Left kidney (tissue), 8 donors: ENCODE results near the gene GAGE12H. TPM values are rescaled to one million over a fixed set of nuclear protein-coding genes. Genes with fewer than 3 reads are reported as not detected.
"Not testable (repeated sequence)": the region's sequence is repeated elsewhere in the genome, so short reads cannot be mapped to it uniquely, and the experiment has no call there.

Experiments
- DNase-seq: peaks from one replicate; pipeline ENCODE4 v3.0.0-alpha.2; 2013
- long read RNA-seq, 8 donors: transcript quantifications; one replicate each; lab custom pipeline, GENCODE V29; 2026
- polyA plus RNA-seq: library from polyadenylated mRNA; unstranded; fragments of 120-200 nt; gene quantifications from one replicate; pipeline ENCODE4 v1.2.1, GENCODE V29; 2013; ENCODE audit not compliant: insufficient read length

Gene GAGE12H, protein sequence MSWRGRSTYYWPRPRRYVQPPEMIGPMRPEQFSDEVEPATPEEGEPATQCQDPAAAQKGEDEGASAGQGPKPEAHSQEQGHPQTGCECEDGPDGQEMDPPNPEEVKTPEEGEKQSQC
- polyA plus RNA-seq, result not detected
- long read RNA-seq, donor 1, result 0 reads
- long read RNA-seq, donor 2, result 0 reads
- long read RNA-seq, donor 3, result 0 reads
- long read RNA-seq, donor 4, result 0 reads
- long read RNA-seq, donor 5, result 0 reads
- long read RNA-seq, donor 6, result 0 reads
- long read RNA-seq, donor 7, result 0 reads
- long read RNA-seq, donor 8, result 0 reads

DNA sequence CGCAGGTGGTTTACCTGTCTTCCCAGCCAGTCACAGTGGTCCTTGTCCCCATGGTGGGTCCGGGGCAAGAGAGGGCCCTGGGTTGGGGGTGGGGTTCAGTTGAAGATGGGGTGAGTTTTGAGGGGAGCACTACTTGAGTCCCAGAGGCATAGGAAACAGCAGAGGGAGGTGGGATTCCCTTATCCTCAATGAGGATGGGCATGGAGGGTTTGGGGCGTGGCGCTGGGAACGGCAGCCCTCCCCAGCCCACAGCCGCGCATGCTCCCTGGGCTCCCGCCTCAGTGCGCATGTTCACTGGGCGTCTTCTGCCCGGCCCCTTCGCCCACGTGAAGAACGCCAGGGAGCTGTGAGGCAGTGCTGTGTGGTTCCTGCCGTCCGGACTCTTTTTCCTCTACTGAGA, at the start of gene GAGE12H:
TSS of gene GAGE12H (plus strand) at position 301 of the 400 bp plus-strand sequence. CDS start 1,155 bp downstream, outside the sequence.
- DNase-seq, result not testable (repeated sequence)

DNA sequence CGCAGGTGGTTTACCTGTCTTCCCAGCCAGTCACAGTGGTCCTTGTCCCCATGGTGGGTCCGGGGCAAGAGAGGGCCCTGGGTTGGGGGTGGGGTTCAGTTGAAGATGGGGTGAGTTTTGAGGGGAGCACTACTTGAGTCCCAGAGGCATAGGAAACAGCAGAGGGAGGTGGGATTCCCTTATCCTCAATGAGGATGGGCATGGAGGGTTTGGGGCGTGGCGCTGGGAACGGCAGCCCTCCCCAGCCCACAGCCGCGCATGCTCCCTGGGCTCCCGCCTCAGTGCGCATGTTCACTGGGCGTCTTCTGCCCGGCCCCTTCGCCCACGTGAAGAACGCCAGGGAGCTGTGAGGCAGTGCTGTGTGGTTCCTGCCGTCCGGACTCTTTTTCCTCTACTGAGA, 47.9 kb upstream of the GAGE12H start, which contains the start of gene GAGE12C:
TSS of gene GAGE12C (plus strand) at position 301 of the 400 bp plus-strand sequence. CDS start 1,155 bp downstream, outside the sequence.
- not testable (repeated sequence) for DNase-seq

DNA sequence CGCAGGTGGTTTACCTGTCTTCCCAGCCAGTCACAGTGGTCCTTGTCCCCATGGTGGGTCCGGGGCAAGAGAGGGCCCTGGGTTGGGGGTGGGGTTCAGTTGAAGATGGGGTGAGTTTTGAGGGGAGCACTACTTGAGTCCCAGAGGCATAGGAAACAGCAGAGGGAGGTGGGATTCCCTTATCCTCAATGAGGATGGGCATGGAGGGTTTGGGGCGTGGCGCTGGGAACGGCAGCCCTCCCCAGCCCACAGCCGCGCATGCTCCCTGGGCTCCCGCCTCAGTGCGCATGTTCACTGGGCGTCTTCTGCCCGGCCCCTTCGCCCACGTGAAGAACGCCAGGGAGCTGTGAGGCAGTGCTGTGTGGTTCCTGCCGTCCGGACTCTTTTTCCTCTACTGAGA, 38.3 kb upstream of the GAGE12H start, which contains the start of gene GAGE12D:
TSS of gene GAGE12D (plus strand) at position 301 of the 400 bp plus-strand sequence. CDS start 1,155 bp downstream, outside the sequence.
- DNase-seq, result not testable (repeated sequence)

DNA sequence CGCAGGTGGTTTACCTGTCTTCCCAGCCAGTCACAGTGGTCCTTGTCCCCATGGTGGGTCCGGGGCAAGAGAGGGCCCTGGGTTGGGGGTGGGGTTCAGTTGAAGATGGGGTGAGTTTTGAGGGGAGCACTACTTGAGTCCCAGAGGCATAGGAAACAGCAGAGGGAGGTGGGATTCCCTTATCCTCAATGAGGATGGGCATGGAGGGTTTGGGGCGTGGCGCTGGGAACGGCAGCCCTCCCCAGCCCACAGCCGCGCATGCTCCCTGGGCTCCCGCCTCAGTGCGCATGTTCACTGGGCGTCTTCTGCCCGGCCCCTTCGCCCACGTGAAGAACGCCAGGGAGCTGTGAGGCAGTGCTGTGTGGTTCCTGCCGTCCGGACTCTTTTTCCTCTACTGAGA, 28.8 kb upstream of the GAGE12H start, which contains the start of gene GAGE12E:
TSS of gene GAGE12E (plus strand) at position 301 of the 400 bp plus-strand sequence. CDS start 1,155 bp downstream, outside the sequence.
- not testable (repeated sequence) for DNase-seq

DNA sequence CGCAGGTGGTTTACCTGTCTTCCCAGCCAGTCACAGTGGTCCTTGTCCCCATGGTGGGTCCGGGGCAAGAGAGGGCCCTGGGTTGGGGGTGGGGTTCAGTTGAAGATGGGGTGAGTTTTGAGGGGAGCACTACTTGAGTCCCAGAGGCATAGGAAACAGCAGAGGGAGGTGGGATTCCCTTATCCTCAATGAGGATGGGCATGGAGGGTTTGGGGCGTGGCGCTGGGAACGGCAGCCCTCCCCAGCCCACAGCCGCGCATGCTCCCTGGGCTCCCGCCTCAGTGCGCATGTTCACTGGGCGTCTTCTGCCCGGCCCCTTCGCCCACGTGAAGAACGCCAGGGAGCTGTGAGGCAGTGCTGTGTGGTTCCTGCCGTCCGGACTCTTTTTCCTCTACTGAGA, 19.2 kb upstream of the GAGE12H start, which contains the start of gene GAGE12F:
TSS of gene GAGE12F (plus strand) at position 301 of the 400 bp plus-strand sequence. CDS start 1,155 bp downstream, outside the sequence.
- not testable (repeated sequence) for DNase-seq

DNA sequence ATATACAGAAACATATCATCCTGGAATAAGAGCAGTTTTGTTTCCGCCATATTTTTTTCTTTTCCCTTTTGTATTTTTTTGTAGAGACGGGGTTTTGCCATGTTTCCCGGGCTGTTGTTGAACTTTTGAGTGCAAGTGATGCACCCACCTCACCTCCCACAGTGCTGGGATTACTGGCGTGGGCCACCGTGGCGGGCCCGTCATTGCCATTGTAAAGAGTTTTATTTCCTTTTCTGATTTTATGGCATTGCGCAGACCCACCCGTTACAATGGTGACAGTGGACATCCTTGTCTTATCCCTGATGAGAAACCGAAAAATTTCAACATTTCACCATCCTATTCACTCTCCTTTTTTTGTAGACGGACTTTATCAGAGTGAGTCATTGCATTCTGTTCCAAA, 11.0 kb upstream of the GAGE12H start:
- DNase-seq, result not testable (repeated sequence)

DNA sequence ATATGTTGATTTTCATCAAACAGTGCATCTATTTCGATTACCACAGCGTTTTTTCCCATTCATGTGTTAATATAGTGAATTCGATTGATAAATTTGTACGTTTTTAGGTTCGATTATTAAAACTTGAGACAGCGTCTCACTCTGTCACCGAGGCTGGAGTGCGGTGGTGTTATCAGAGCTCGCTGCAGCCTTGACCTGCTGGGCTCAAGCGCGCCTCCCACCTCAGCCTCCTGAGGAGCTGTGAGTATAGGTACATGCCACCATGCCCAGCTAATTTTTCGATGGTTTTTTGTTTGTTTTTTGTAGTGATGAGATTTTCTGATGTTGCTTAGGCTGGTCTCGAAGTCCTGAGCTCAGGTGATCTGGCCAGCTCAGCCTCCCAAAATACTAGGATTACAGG, 10.6 kb upstream of the GAGE12H start:
- DNase-seq, result not testable (repeated sequence)

DNA sequence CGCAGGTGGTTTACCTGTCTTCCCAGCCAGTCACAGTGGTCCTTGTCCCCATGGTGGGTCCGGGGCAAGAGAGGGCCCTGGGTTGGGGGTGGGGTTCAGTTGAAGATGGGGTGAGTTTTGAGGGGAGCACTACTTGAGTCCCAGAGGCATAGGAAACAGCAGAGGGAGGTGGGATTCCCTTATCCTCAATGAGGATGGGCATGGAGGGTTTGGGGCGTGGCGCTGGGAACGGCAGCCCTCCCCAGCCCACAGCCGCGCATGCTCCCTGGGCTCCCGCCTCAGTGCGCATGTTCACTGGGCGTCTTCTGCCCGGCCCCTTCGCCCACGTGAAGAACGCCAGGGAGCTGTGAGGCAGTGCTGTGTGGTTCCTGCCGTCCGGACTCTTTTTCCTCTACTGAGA, 9.6 kb upstream of the GAGE12H start, which contains the start of gene GAGE12G:
TSS of gene GAGE12G (plus strand) at position 301 of the 400 bp plus-strand sequence. CDS start 1,155 bp downstream, outside the sequence.
- not testable (repeated sequence) for DNase-seq

DNA sequence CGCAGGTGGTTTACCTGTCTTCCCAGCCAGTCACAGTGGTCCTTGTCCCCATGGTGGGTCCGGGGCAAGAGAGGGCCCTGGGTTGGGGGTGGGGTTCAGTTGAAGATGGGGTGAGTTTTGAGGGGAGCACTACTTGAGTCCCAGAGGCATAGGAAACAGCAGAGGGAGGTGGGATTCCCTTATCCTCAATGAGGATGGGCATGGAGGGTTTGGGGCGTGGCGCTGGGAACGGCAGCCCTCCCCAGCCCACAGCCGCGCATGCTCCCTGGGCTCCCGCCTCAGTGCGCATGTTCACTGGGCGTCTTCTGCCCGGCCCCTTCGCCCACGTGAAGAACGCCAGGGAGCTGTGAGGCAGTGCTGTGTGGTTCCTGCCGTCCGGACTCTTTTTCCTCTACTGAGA, 9.4 kb downstream of the GAGE12H start, which contains the start of gene GAGE2A:
TSS of gene GAGE2A (plus strand) at position 301 of the 400 bp plus-strand sequence. CDS start 1,155 bp downstream, outside the sequence.
- DNase-seq, result not testable (repeated sequence)

DNA sequence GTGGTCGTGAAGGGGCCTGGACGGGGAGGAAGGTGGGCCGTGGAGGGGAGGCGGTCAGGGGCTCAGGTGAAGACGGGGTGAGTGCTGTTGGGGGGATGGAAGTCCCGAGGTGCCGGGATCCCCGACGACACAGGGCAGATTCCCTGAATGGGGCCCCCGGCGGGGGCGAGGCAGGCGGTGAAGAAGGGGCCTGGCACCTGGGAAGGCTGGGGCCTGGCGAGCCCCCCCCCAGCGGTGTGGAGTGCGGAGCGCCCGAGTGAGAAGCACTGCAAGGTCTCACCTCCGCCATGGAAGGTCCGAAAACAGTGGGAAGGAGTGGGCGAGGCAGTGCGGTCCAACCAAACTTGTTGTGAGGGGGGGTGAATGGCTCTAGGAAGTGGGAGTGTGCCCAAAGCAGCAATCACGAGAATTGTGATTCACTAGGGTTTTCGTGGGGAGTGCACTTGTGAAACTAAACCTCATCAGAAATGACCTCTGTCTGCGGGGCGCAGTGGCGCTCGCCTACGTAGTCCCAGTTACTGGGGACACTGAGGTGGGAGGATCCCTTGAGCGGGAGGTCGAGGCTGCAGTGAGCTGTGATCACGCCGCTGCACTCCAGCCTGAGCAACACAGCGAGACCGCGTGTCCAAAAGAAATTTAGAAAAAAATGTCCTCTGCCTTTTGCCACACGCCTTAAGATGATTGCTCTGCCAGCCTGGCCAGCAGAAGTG, 10.2 kb downstream of the GAGE12H start:
- DNase-seq, result not testable (repeated sequence)

DNA sequence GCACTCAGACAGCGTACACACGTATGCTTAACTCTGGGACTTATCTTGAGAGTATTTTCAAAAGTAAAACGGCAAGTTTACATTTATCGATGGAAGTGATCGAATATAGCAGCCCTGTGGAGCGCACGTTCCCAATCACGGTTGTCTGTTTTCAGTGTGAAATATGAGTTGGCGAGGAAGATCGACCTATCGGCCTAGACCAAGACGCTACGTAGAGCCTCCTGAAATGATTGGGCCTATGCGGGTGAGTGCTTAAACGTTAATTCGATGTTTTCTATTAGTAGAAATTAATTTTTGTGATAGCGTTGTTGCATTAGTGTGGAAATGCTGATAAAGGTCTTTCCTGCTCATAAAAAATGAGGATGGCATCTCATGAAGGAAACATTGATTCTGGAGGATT, 10.7 kb downstream of the GAGE12H start:
- not testable (repeated sequence) for DNase-seq

DNA sequence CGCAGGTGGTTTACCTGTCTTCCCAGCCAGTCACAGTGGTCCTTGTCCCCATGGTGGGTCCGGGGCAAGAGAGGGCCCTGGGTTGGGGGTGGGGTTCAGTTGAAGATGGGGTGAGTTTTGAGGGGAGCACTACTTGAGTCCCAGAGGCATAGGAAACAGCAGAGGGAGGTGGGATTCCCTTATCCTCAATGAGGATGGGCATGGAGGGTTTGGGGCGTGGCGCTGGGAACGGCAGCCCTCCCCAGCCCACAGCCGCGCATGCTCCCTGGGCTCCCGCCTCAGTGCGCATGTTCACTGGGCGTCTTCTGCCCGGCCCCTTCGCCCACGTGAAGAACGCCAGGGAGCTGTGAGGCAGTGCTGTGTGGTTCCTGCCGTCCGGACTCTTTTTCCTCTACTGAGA, 19.0 kb downstream of the GAGE12H start, which contains the start of gene GAGE1:
TSS of gene GAGE1 (plus strand) at position 301 of the 400 bp plus-strand sequence. CDS start 1,155 bp downstream, outside the sequence.
- not testable (repeated sequence) for DNase-seq

DNA sequence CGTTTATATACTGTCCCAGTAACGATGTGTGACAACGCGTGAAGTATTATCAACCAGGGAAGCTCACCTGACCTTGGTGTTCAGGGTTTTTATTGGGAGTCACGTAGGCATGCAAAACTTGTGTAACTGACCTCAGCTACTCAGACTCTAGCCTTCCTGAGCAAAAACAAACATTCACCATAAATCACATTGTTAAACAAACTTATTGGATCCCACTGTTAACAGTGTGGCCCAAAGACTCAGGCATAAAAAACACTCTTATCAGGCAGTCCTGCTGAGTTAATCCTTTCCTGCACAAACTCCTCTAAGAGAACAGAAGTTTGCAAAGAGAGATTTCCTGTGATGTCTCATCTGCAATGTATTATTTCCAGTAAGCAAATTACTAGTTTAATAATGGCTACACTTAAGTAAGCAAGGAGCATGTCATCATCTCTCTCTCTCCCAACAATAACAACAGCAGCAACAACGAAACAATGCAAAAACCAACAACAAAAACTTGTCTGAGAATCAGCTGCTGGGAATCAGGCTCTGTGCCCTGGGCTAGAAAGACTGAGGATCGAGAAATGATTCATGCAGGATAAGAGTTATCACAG, 31.1 kb downstream of the GAGE12H start:
- no peak for DNase-seq

DNA sequence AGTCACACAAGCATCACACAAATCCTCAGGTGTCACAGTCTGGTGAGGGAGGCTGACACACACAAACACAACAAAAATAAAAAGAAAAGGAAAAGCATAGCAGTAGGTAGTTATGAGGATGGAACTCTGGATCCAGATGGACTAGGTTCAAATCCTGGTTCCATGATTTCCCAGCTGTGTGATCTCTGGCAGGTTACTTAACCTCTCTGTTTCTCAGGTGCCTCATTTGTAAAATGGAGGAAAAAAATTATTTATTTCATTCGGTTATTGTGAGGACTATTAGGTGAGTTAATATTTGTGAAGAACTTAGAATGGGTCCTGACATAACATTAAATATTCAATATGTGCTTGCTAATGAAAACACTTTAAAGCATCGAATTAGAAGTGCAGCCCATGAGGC, 38.8 kb downstream of the GAGE12H start:
- no peak for DNase-seq

DNA sequence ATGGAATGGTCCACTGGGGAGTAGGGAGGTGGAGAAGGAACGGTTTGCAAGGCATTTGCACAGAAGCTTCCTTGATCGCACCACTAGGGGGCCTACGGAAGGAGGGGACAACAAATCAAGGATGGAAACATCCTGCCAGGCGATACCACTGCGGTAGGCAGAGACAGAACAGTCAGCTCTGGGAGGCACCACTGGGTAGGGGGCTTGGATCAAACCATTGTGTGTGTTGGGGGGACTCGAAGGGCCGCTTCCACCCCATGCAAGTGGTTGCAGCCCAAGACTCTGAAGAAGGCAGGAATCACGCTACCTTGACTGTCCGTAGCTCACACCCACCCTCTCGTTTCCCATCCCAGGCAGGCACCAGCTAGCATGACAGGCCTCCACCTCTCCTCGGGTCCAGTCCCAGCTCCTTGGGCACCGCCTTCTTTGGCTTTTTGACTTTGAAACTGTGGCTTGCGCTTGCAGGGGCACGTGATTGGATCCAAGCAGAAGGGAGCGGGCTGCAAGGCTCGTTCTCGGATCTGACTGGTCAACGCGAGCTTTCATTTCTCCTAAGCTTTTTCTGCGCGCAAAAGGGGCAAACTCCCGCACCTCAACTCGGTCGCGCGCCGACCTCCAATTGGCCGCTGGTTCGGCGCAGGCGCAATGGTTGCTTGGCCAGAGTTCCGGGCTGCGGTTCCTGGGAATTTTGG, 47.5 kb downstream of the GAGE12H start:
- peak; percentile 19 for DNase-seq

Other genes with a start within 250 kb of the GAGE12H start
- not detected for gene GAGE13, start 248.4 kb upstream of the GAGE12H start, polyA plus RNA-seq
- gene GAGE12C, start 47.8 kb upstream of the GAGE12H start, polyA plus RNA-seq, result not detected
- not detected for gene GAGE12D, start 38.2 kb upstream of the GAGE12H start, polyA plus RNA-seq
- not detected for gene GAGE12E, start 28.7 kb upstream of the GAGE12H start, polyA plus RNA-seq
- not detected for gene GAGE12F, start 19.1 kb upstream of the GAGE12H start, polyA plus RNA-seq
- not detected for gene GAGE12G, start 9.5 kb upstream of the GAGE12H start, polyA plus RNA-seq
- not detected for gene GAGE2A, start 9.5 kb downstream of the GAGE12H start, polyA plus RNA-seq
- not detected for gene GAGE1, start 19.1 kb downstream of the GAGE12H start, polyA plus RNA-seq
- not detected for gene PAGE1, start 116.0 kb downstream of the GAGE12H start, polyA plus RNA-seq
- 0.30 TPM for gene PAGE4, start 249.4 kb downstream of the GAGE12H start, polyA plus RNA-seq